ENCODE data around the gene MTREX. TPM values are rescaled to one million over a fixed set of nuclear protein-coding genes. Genes with fewer than 3 reads are reported as not detected.

Gene MTREX
- total and polyA plus RNA-seq, 2 of the 8 experiments (the other 6 are each of a cell fraction or from before 2014, with no cell fraction given): 16.0 to 130 TPM

DNA sequence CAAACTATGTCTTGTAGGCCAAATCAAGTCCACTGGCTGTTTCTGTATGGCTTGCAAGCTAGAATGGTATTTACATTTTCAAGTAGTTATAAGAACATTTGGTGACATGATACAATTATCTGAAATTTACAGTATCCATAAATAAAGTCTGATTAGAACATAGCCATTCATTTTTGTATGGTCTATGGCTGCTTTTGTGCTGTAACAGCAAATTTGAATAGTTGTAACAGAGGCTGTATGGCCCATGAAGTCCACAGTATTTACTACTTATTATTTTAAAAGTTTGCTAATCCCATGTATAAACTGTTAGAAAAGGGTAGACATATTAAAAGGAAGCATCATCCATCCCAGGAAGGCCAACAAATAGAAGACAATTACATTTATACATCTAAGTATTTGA lies 18.0 kb upstream of the MTREX start:
- H4K5ac ChIP-seq (ENCODE audit: insufficient read length, low read depth, low read length): no peak overlapping the region
- no peaks in the 10 kb centered on the region for H3K9me3 ChIP-seq (ENCODE audit: insufficient read depth in 2 of 2, low read depth in 1 of 2, low read length in 1 of 2)
- H4K8ac ChIP-seq (ENCODE audit: extremely low read depth, insufficient read depth, low read length): no peak overlapping the region
- no peak overlapping the region for H3K23ac ChIP-seq (ENCODE audit: insufficient read length)
- TF ChIP-seq RAD21 (IDR thresholded peaks at IDR 0.05 in 1 of 2, conservative IDR thresholded peaks at IDR 0.05 in 1 of 2; ENCODE audit: low read depth in 2 of 2, low read length in 2 of 2) (no peak), TAF1 (IDR thresholded peaks at IDR 0.05; ENCODE audit: low read depth, low read length) (no peak), MAFK (IDR thresholded peaks at IDR 0.05; ENCODE audit: low read depth, low read length) (no peak), GABPA (IDR thresholded peaks at IDR 0.05; ENCODE audit: borderline replicate concordance, insufficient read depth, low read length) (no peak)
- no peaks in the 10 kb centered on the region for H3K23me2 ChIP-seq (ENCODE audit: low read depth, low read length)
- no peaks in the 10 kb centered on the region for H3K4me1 ChIP-seq (replicated peaks in 1 of 4; ENCODE audit: control insufficient read depth in 3 of 4, insufficient read depth in 4 of 4, low read length in 3 of 4)
- DNase-seq (ENCODE audit: low read depth in 1 of 2, low spot score in 2 of 2) (no peak), FAIRE-seq (no peak)
- H3K9ac ChIP-seq (replicated peaks in 1 of 4; ENCODE audit: extremely low read depth in 1 of 4, low read depth in 3 of 4, low read length in 3 of 4): no peak overlapping the region
- H3K4me3 ChIP-seq (ENCODE audit: extremely low read depth in 1 of 4, insufficient read depth in 2 of 4, low read depth in 3 of 4, low read length in 4 of 4): no peak overlapping the region
- H3K79me2 ChIP-seq (ENCODE audit: control insufficient read depth in 1 of 2, insufficient read depth in 2 of 2, low read length in 2 of 2): no peaks in the 10 kb centered on the region
- H2AK5ac ChIP-seq (ENCODE audit: low read depth, low read length): no peak overlapping the region
- H2BK20ac ChIP-seq (ENCODE audit: low read length): no peak overlapping the region
- ChIA-PET CTCF (ENCODE audit: partially characterized antibody) (interaction anchor here (0.9 kb wide), 1 partner anchor 114 kb away, joined by 3 read pairs; no protein-coding TSS in a partner anchor), POLR2A (ENCODE audit: partially characterized antibody) (no interaction called here)
- H3K4me2 ChIP-seq (ENCODE audit: insufficient read depth in 1 of 2, low read depth in 2 of 2, low read length in 2 of 2): no peak overlapping the region
- H3K27ac ChIP-seq (ENCODE audit: low read depth, low read length): no peak overlapping the region
- no peak overlapping the region for H4K91ac ChIP-seq (replicated peaks; ENCODE audit: insufficient read length, low read length)
- H3K56ac ChIP-seq (replicated peaks; ENCODE audit: insufficient read length, low read depth, low read length): no peak overlapping the region
- no peaks in the 10 kb centered on the region for H3K27me3 ChIP-seq (replicated peaks in 1 of 4; ENCODE audit: control insufficient read depth in 3 of 4, extremely low read depth in 1 of 4, insufficient read depth in 3 of 4, low read length in 3 of 4)
- H2BK15ac ChIP-seq (ENCODE audit: low read length): no peak overlapping the region
- no peak overlapping the region for H2BK120ac ChIP-seq (replicated peaks; ENCODE audit: low read depth, low read length)
- no peaks in the 10 kb centered on the region for H4K20me1 ChIP-seq (replicated peaks in 1 of 2; ENCODE audit: control insufficient read depth in 1 of 2, insufficient read depth in 2 of 2, low read length in 2 of 2)
- no peak overlapping the region for H3K4ac ChIP-seq (replicated peaks; ENCODE audit: insufficient read length, low read depth, low read length)
- H2BK12ac ChIP-seq (ENCODE audit: low read depth, low read length): no peak overlapping the region
- no peak overlapping the region for H2AFZ ChIP-seq (ENCODE audit: low read length)
- H3K36me3 ChIP-seq (ENCODE audit: control insufficient read depth in 2 of 4, insufficient read depth in 4 of 4, low read length in 3 of 4): peaks cover 2 to 49% (median 14%) of the 10 kb centered on the region in 4 experiments; a peak in 7 of 8 replicates
- H2BK5ac ChIP-seq (ENCODE audit: low read depth, low read length): no peak overlapping the region
- H3K18ac ChIP-seq (ENCODE audit: extremely low read depth, low read length): no peak overlapping the region
- no peak overlapping the region for H3K14ac ChIP-seq (ENCODE audit: insufficient read length)
- no peaks in the 10 kb centered on the region for H3K79me1 ChIP-seq (ENCODE audit: low read depth, low read length)
